Measurements from ENCODE around the gene IL22RA2.
A peak's percentile ranks its signal among the peaks of the same experiment; 100 is the strongest.

IL22RA2 gene

GRCh38 chr6:137094411-137095008 lies 78.9 kb downstream of the IL22RA2 start:
- peak in 4 of 5 experiments; percentile 8 to 73 (median 33) for DNase-seq
